Activated CD8-positive, alpha-beta memory T cell treated with anti-CD3 and anti-CD28 coated beads, Interleukin-2, amount 50 U/mL, for 4 hours (primary cell): ENCODE data around the gene IP6K3.
A peak's percentile ranks its signal among the peaks of the same experiment; 100 is the strongest.

Experiments used
- DNase-seq: peaks from one replicate; pipeline ENCODE4 v3.0.0-alpha.2; 2020

Gene IP6K3

GRCh38 chr6:33686981-33687975 lies 59.4 kb downstream of the IP6K3 start:
- DNase-seq: no peak

- no peak for DNase-seq
These were observed 60.3 kb downstream of the IP6K3 start for GRCh38 chr6:33686225-33686924.

GRCh38 chr6:33685411-33686224 lies 61.1 kb downstream of the IP6K3 start:
- no peak for DNase-seq

GRCh38 chr6:33684983-33685382 lies 61.7 kb downstream of the IP6K3 start:
- no peak for DNase-seq

- no peak for DNase-seq
These were observed 62.2 kb downstream of the IP6K3 start for GRCh38 chr6:33684428-33684896.

GRCh38 chr6:33683576-33684427 lies 62.9 kb downstream of the IP6K3 start:
- no peak for DNase-seq

- peak; percentile 31 for DNase-seq
These were observed 63.6 kb downstream of the IP6K3 start for GRCh38 chr6:33683051-33683571.

GRCh38 chr6:33682341-33682740 lies 64.4 kb downstream of the IP6K3 start:
- no peak for DNase-seq

- no peak for DNase-seq
These were observed 66.9 kb downstream of the IP6K3 start for GRCh38 chr6:33679761-33680160.

GRCh38 chr6:33678932-33679490 lies 67.7 kb downstream of the IP6K3 start:
- no peak for DNase-seq

- DNase-seq: no peak
These were observed 68.3 kb downstream of the IP6K3 start for GRCh38 chr6:33678233-33678931.

- DNase-seq: no peak
These were observed 69.0 kb downstream of the IP6K3 start for GRCh38 chr6:33677689-33678088.

GRCh38 chr6:33677143-33677660 lies 69.5 kb downstream of the IP6K3 start:
- no peak for DNase-seq

GRCh38 chr6:33676416-33677142 lies 70.1 kb downstream of the IP6K3 start:
- no peak for DNase-seq

- no peak for DNase-seq
These were observed 70.7 kb downstream of the IP6K3 start for GRCh38 chr6:33675968-33676367.

GRCh38 chr6:33673851-33674250 lies 72.9 kb downstream of the IP6K3 start:
- no peak for DNase-seq

- DNase-seq: no peak
These were observed 73.9 kb downstream of the IP6K3 start for GRCh38 chr6:33672808-33673207.

GRCh38 chr6:33671744-33672072 lies 75.0 kb downstream of the IP6K3 start:
- DNase-seq: no peak
